Measurements from ENCODE around the gene LYAR.

GRCh38 chr4:4256799-4257198 is 33.2 kb downstream of the LYAR start:
- TF ChIP-seq USF1 (IDR thresholded peaks at IDR 0.05) = no peak
- no peak for TF ChIP-seq REST (IDR thresholded peaks at IDR 0.05; ENCODE audit: low read depth)
- TF ChIP-seq TEAD4 (IDR thresholded peaks at IDR 0.05) = no peak
- TF ChIP-seq FOXM1 (IDR thresholded peaks at IDR 0.05; ENCODE audit: borderline replicate concordance, low read depth) = no peak
- no peak for TF ChIP-seq YY1 (IDR thresholded peaks at IDR 0.05; ENCODE audit: low read depth)
- no peak for TF ChIP-seq MAX (IDR thresholded peaks at IDR 0.05)
- TF ChIP-seq EGR1 (IDR thresholded peaks at IDR 0.05) = no peak
- TF ChIP-seq EP300 (IDR thresholded peaks at IDR 0.05; ENCODE audit: borderline replicate concordance) = no peak
- TF ChIP-seq NFIC (IDR thresholded peaks at IDR 0.05) = no peak
- TF ChIP-seq TCF12 (IDR thresholded peaks at IDR 0.05; ENCODE audit: low read depth) = no peak
- no peak for TF ChIP-seq CREB1 (IDR thresholded peaks at IDR 0.05; ENCODE audit: low read depth)
